Vagina (tissue), 2 donors: ENCODE results near the gene RELA.

Source experiments
- CTCF ChIP-seq, 3 experiments: fragments of 450-650 bp in 2 of 3; fragments of 200-600 bp in 1 of 3; sonication (generic) in 1 of 3; IDR thresholded peaks; one replicate each; pipeline ENCODE4 v1.5.1; 2017 to 2019; ENCODE audit warnings: antibody characterized with exemption in 3 of 3, mild to moderate bottlenecking in 2 of 3, moderate library complexity in 2 of 3
- POLR2A ChIP-seq, 2 donors: fragments of 450-650 bp; IDR thresholded peaks; one replicate each; pipeline ENCODE4 v1.6.1; 2017; ENCODE audit warnings: antibody characterized with exemption in 2 of 2, mild to moderate bottlenecking in 2 of 2, moderate library complexity in 2 of 2
- POLR2AphosphoS5 ChIP-seq, 2 donors: sonication (generic); formaldehyde crosslinking; IDR thresholded peaks; one replicate each; pipeline ENCODE4 v1.9.0; 2017; ENCODE audit warnings: antibody characterized with exemption in 2 of 2, mild to moderate bottlenecking in 2 of 2, low read depth in 1 of 2; ENCODE audit not compliant: insufficient read depth in 1 of 2

- TF ChIP-seq CTCF (IDR thresholded peaks at IDR 0.05) (no peak), POLR2A (IDR thresholded peaks at IDR 0.05) (no peak), POLR2AphosphoS5 (IDR thresholded peaks at IDR 0.05; ENCODE audit: insufficient read depth in 1 of 2, low read depth in 1 of 2) (no peak)
Measured at GRCh38 chr11:65609229-65609628, 53.5 kb downstream of the RELA start.
